ENCODE data around the gene KCNAB2.

The KCNAB2 gene

DNA sequence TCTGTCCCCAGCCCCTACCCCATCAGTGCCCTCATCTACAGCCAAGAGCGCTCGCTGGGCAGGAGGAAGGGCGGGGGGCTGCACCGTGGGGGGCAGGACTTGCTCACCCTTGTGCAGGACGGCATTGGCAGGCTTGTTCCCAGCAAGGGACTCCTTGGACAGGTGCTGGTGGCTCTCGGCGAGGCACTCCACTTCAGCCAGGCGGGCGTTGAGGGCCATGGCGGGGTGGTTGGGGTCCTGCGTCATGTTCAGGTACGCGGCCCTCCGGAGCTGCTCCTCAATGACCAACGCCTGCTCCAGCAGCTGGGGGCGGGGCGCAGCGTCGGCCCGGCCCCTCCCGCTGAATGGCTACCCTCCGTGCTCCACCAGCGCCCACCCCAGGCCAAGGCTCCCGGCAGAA, 64.0 kb downstream of the KCNAB2 start:
- no peak for DNase-seq (ENCODE audit: low spot score)

DNA sequence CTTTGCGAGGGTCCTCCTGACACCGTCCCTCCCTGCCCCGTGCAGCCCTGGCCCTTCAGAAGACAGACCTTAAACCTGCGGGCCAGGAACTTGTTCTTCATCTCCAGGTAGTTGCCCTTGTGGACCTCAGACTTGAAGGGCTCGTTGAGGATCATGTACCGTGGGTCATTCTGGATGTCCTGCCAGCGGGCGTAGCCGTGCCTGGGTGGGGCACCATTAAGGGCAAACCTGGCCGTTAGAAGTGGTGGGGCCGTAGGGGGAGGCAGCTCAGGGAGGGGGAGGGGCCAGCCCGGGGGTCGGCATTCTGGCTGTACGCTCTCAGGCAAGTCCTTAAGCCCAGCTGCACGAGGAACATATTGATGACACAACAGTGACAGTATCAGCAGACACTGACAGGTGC, 64.6 kb downstream of the KCNAB2 start:
- DNase-seq (ENCODE audit: low spot score), result no peak

GRCh38 chr1:6111571-6111970, 65.9 kb downstream of the KCNAB2 start:
- no peak for DNase-seq (ENCODE audit: low spot score)

DNA sequence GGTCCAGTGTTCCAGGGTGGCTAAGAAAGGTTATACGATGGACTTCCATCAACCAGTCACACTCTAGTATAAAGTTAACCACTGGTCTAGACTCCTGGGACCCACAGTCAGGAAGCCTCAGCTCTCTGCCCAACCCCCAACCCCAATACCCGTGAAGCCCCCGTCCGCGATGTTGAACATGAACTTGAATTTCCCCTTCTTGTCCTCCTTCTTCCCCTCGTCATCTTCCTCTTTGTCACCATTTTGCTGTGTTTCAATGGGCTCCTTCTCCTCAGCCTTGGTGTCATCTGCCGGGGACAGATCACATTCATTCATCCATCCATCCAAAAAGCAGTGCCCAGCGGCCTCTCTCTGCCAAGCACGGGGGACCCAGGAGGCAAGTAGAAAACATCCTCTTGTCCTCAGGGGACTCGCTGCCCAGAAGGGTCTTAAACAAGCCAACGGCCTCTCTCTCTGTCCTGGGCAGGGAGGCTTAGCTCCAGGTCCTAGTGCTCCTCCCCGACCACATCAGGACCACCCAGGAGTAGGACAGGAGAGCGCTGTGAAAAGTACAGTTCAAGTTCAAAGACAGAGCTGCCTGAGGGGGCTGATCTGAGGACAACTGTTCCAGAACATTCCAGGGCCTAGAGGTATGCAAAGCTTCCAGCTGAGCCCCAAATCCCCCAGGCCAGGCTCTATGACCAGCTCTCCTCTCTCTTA, 66.5 kb downstream of the KCNAB2 start:
- no peak for DNase-seq (ENCODE audit: low spot score)

DNA sequence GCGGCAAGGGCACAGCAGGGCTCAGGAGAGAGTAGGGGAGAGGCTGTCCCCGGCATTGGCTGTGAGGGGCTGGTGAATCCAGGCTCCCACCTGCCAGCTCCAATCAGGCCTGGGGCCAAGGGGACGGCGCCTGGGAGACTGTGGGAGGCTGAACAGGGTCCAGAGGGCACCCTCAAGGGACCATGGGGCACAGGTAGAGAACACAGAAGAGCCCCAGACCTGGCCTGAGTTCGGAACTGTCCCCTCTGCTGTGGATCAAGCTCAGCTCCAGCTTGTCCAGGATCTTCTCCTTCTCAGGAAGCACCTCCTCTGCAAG, 67.0 kb downstream of the KCNAB2 start:
- no peak for DNase-seq (ENCODE audit: low spot score)

DNA sequence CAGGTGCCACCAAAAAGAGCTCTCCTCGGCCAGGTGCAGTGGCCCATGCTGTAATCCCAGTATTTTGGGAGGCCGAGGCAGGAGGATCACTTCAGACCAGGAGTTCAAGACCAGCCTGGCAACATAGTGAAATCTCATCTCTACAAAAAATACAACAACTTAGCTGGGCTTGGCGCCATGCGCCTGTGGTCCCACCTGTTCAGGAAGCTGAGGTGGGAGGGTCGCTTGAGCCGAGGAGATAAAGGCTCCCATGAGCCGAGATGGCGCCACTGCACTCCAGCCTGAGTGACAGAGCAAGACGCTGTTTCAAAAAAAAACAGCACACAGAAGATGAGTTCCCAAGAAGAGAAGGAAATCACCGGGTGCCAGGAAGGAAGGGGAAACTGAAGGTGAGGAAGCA, 67.4 kb downstream of the KCNAB2 start:
- DNase-seq (ENCODE audit: low spot score), result no peak

DNA sequence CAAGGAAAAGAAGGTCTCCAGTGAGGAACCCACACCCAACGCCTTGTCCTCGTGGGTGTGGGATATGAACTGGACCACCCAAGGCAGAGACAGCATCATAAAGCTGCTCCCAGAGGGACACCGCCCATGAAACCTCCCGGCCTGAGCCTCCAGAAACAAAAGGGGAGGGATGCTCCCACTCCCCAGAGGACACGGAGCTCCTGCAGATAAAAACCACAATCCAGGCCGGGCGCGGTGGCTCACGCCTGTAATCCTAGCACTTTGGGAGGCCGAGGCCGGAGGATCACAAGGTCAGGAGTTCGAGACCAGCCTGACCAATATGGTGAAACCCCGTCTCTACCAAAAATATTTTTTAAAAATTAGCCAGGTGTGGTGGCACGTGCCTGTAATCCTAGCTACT, 68.1 kb downstream of the KCNAB2 start:
- no peak for DNase-seq (ENCODE audit: low spot score)

DNA sequence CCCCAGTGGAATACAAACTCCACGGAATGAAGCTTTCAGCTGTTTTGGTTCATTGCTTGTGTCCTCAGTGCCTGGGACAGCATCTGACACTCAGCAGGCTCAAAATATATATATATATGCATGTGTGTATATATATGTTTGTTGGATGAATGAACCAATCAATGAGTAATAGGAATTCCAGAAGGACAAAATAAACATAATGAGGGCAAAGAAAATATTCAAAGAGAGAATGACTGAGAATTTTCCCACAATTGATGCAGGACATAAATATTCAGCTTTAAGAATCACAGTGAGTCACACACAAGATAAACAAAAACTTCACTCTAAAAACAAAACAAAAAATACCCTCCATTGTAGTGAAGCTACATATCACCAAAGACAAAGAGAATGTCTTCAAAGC, 70.4 kb downstream of the KCNAB2 start:
- no peak for DNase-seq (ENCODE audit: low spot score)

DNA sequence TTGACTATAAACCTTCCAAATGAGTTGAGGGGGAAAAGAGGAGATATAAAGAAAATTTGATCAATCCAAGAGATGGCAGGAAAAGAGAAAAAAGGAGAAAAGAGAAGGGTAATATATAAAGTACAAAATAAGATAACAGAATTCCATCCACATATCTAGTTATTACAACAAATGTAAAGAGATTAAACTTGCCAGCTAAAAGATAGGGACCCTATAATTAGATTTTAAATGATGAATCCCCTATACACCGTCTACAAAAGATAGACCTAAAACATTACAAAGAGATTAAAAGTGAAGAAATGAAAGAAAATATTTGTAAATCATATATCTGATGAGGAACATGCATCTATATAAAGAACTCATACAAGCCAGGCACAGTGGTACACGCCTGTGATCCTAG, 71.4 kb downstream of the KCNAB2 start:
- DNase-seq (ENCODE audit: low spot score), result no peak

- no peak for DNase-seq (ENCODE audit: low spot score)
These were observed 71.9 kb downstream of the KCNAB2 start for GRCh38 chr1:6117624-6118023.

GRCh38 chr1:6118415-6118814, 72.7 kb downstream of the KCNAB2 start:
- no peak for DNase-seq (ENCODE audit: low spot score)

GRCh38 chr1:6121021-6121421, 75.3 kb downstream of the KCNAB2 start:
- DNase-seq (ENCODE audit: low spot score), result no peak

- no peak for DNase-seq (ENCODE audit: low spot score)
These were observed 76.1 kb downstream of the KCNAB2 start for GRCh38 chr1:6121651-6122370.

- DNase-seq (ENCODE audit: low spot score), result no peak
These were observed 77.4 kb downstream of the KCNAB2 start for GRCh38 chr1:6123083-6123482.

- DNase-seq (ENCODE audit: low spot score), result no peak
These were observed 78.1 kb downstream of the KCNAB2 start for GRCh38 chr1:6123816-6124215.

DNA sequence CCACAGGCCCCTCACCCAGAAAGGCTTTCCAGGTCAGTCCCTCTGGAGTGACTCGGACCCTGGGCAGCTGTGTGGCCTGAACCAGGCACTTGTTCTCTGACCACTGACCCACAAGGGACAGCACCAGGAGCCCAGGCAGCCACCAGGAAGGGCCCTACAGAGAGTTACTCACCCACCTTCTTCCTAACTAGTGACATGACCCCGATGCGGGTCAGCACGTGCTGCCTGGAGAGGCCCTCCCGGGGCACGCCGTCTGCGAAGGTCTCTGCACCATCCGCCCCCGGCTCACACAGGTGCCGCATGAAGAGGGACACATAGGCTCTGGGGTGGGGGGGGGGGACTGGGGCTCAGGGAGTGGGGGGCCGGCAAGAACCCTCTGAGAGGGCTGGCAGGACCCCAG, 78.7 kb downstream of the KCNAB2 start:
- no peak for DNase-seq (ENCODE audit: low spot score)

GRCh38 chr1:6124746-6125365, 79.2 kb downstream of the KCNAB2 start:
- DNase-seq (ENCODE audit: low spot score), result no peak

DNA sequence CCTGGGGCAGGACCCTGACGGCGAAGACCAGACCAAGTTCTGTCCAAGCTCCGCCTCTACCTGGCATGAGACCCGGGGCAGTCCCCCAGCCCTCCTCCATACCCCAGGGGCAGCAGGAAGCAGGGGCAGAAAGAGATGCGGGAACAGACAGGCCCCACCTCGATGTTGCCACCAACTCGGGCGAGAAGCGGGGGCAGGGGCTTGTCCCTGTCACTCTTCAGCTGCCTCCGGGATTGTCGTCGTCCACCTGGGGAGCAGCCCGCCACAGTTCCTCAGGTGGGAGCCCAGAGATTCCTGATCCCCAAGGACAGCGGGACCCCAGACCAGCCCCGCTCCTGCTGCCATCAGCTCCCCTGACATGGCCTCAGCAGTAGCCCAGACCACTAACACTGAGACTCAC, 79.7 kb downstream of the KCNAB2 start:
- no peak for DNase-seq (ENCODE audit: low spot score)

DNA sequence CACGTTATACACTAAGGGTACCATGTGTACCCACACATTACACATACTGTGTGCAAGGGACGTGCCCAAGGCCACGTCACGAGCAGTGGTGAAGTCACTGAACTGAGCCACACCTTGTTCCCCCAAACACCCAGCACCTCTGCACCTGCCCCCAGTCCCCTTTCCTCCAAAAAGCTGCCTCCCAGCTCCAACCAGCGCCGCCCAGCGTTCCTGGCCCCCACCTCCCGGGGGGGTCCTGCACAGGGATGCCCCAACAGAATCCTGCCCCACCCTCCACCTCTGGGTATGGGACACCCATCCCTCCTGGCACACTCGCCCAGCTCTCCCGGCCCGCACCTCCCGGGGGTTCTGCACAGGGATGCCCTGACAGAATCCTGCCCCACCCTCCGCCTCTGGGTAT, 80.3 kb downstream of the KCNAB2 start:
- no peak for DNase-seq (ENCODE audit: low spot score)

DNA sequence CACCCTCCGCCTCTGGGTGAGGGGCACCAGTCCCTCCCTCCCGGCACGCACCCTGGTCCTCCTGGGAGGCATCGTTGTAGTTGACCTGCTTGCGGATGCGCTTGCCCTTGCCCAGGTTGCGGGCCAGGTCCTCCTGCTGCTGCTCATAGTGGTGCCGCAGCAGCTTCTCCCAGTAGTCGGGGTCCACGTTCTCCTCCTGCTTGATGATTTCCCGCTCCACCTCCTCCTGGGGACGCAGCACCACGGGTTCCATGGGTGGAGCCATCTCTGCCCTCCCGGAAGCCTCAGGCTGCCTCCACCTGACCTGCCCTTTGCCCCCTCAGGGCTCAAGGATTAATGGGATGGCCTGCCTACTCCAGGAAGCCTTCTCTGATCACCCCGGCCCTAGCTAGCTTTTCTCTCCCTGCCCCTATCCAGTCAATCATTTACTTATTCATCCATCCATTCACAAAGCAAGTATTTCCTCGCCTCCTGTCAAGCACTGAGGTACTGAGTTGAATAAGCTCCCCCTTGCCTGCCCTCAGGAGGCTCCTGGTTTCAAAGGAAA, 80.9 kb downstream of the KCNAB2 start:
- no peak for DNase-seq (ENCODE audit: low spot score)

DNA sequence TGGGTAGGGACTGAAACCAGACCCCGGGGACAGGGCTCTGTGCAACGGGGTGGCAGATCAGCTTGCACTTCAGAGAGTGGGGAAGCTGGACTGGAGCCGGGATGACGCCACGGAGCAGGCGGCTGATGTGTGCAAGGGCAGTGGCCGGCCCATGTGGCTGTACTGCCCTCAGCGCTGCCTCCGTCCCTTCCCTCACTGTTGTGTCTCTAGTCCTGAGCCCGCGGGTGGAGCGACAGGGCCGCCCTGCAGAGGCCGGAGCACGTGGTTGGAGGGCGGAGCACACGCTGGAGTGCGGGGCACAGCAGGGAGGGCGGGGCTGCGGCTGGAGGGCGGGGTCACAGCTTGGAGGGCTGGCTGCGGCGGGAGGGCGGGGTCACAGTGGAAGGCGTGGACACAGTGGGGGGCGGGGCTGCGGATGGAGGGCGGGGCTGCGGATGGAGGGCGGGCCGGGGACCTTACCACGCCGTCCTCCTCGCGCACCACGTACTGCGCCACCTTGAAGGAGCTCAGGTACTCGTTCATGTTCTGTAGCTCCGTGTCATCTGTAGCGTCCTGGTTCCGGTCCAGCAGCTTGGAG, 82.0 kb downstream of the KCNAB2 start:
- no peak for DNase-seq (ENCODE audit: low spot score)

GRCh38 chr1:6128276-6129081, 82.8 kb downstream of the KCNAB2 start:
- DNase-seq (ENCODE audit: low spot score), result no peak
